ENCODE measurements around the gene PRELID3B.

- TF ChIP-seq, protein P1, sequence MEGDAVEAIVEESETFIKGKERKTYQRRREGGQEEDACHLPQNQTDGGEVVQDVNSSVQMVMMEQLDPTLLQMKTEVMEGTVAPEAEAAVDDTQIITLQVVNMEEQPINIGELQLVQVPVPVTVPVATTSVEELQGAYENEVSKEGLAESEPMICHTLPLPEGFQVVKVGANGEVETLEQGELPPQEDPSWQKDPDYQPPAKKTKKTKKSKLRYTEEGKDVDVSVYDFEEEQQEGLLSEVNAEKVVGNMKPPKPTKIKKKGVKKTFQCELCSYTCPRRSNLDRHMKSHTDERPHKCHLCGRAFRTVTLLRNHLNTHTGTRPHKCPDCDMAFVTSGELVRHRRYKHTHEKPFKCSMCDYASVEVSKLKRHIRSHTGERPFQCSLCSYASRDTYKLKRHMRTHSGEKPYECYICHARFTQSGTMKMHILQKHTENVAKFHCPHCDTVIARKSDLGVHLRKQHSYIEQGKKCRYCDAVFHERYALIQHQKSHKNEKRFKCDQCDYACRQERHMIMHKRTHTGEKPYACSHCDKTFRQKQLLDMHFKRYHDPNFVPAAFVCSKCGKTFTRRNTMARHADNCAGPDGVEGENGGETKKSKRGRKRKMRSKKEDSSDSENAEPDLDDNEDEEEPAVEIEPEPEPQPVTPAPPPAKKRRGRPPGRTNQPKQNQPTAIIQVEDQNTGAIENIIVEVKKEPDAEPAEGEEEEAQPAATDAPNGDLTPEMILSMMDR (IDR thresholded peaks at IDR 0.05): no peak
- no peak for TF ChIP-seq EZH2 (IDR thresholded peaks at IDR 0.05)
- no peak for TF ChIP-seq EZH2phosphoT487 (IDR thresholded peaks at IDR 0.05)
These were observed 31.0 kb upstream of the PRELID3B start for GRCh38 chr20:59073582-59073981.

All from neural progenitor cell (in vitro differentiated cells).